ENCODE measurements around the gene RWDD4.

RWDD4 gene

DNA sequence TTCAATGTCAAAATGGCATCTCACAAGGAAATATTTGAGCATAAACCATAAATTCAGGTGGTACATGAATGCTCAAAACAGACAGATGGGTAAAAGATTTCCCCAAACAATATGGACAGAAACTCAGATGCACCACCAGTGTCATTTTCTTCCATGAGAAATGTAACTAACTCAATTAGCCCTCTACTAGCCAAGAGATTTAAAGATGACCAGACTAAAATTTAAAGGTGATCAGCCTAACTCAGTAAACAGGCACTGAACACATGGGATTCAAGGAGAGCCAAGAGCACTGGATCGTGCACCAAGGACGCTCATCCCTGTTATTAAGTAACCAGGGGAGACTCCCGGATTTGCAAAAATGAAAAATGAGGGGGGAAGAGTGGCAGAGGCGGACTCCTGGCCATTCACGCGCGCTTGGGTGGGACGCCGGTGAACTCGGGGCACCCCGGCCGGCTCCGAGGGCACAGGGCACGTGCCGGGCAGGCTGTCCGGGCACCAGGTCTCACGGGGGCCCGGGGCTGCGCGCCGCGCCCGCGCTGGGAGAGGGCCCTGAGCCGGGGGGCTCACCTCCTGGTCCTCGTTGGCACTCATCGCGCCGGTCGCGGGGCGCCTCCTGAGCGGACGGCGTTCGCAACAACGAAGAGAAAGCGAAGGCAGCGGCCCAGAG lies 490 bp downstream of the RWDD4 start:
- peak; percentile 72 for DNase-seq
- H3K27ac Mint-ChIP-seq: peak overlapping the region; percentile 95
- H3K27me3 Mint-ChIP-seq: no peaks in the 10 kb centered on the region
- peaks cover 47% of the 10 kb centered on the region for H3K36me3 Mint-ChIP-seq (ENCODE audit: low read depth)
- H3K4me3 Mint-ChIP-seq: peak overlapping the region; percentile 93
- H3K9me3 Mint-ChIP-seq: no peaks in the 10 kb centered on the region
- H3K4me1 Mint-ChIP-seq (ENCODE audit: low read depth): peaks cover 33% of the 10 kb centered on the region

DNA sequence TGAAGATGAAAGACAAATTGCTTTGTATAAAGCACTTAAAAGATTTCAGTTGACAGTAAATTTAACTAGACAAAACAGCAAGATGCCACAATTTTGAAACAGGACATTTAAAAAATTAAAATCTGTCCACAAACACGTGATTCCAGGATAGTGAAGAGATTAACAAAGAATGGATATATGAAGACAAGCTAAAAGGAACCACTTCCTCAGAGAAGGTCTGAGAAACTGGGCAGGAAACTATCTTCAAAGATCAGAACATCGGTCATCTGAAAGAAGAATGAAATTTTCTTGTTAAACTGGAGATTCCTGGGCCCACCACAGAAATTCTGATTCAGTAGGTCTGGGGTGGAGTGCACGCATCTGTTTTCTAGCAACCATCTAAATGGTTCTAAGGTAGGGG lies 1.4 kb downstream of the RWDD4 start:
- H3K4me3 Mint-ChIP-seq: peak overlapping the region; percentile 93
- peaks cover 33% of the 10 kb centered on the region for H3K4me1 Mint-ChIP-seq (ENCODE audit: low read depth)
- H3K9me3 Mint-ChIP-seq: no peaks in the 10 kb centered on the region
- DNase-seq: no peak
- H3K36me3 Mint-ChIP-seq (ENCODE audit: low read depth): peaks cover 55% of the 10 kb centered on the region
- no peaks in the 10 kb centered on the region for H3K27me3 Mint-ChIP-seq
- peak overlapping the region; percentile 7 for H3K27ac Mint-ChIP-seq

DNA sequence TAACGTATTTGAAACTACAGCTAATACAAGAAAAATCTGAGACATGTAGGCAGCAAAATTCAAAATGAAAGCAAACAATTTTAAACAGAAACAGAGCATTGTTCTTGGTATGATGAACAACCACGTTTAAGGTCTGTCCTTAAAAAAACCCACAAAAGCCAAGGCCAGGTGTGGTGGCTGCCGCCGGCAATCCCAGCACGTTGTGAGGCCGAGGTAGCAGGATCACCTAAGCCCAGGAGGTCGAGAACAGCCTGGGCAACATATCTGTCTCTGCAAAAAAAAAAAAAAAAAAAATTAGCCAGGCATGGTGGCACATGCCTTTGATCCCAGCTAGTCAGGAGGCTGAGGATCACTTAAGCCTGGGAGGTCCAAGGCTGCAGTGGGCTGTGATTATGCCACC lies 13.7 kb downstream of the RWDD4 start:
- DNase-seq: no peak
- H3K9me3 Mint-ChIP-seq: no peaks in the 10 kb centered on the region
- H3K36me3 Mint-ChIP-seq (ENCODE audit: low read depth): peaks cover 76% of the 10 kb centered on the region
- H3K4me3 Mint-ChIP-seq: no peak overlapping the region
- H3K27me3 Mint-ChIP-seq: no peaks in the 10 kb centered on the region
- no peak overlapping the region for H3K27ac Mint-ChIP-seq
- peaks cover 4% of the 10 kb centered on the region for H3K4me1 Mint-ChIP-seq (ENCODE audit: low read depth)

DNA sequence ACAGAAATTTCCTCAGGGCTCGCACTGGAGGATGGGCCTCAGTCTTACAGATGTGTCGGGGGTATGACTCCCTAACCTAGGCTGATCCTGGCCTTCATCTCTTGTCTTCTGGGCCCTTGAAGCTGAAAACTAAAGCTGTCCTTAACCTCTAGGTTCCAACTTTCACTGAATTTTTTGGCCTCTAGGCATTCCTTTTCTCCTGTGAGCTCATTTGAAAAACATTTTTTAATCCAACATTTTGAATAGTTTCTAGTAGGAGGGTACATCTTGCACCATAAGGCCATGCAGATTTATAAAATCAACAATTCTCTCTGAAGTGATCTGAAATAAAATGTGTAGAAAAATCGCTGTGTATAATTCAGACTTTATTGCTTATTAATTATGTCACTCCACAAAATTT lies 19.7 kb downstream of the RWDD4 start:
- H3K9me3 Mint-ChIP-seq: no peaks in the 10 kb centered on the region
- no peak overlapping the region for H3K4me3 Mint-ChIP-seq
- peaks cover 31% of the 10 kb centered on the region for H3K36me3 Mint-ChIP-seq (ENCODE audit: low read depth)
- no peak for DNase-seq
- H3K27me3 Mint-ChIP-seq: no peaks in the 10 kb centered on the region
- peaks cover 17% of the 10 kb centered on the region for H3K4me1 Mint-ChIP-seq (ENCODE audit: low read depth)
- no peak overlapping the region for H3K27ac Mint-ChIP-seq

DNA sequence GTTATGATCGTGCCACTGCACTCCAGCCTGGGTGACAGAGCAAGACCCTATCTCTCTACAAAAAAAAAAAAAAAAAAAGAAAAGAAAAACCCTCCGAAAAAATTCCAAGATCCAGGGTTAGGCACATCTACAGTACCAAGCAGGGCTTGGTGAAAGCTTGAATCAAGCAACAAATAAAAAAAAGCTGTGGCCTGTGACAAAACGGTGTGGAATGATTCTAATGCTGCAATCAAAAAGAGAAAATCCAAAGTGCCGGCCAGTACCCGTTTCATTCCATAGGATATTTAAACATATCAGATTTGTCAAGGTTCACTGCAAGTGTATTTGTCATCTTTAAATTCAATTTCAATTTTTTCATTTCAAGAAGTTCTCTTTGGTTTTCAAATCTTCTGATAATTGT lies 20.5 kb downstream of the RWDD4 start:
- Mint-ChIP-seq H3K36me3 (ENCODE audit: low read depth) (peaks cover 23% of the 10 kb centered on the region), H3K4me1 (ENCODE audit: low read depth) (peaks cover 17% of the 10 kb centered on the region), H3K27ac (no peak overlapping the region), H3K9me3 (no peaks in the 10 kb centered on the region), H3K4me3 (no peak overlapping the region), H3K27me3 (no peaks in the 10 kb centered on the region)
- no peak for DNase-seq

DNA sequence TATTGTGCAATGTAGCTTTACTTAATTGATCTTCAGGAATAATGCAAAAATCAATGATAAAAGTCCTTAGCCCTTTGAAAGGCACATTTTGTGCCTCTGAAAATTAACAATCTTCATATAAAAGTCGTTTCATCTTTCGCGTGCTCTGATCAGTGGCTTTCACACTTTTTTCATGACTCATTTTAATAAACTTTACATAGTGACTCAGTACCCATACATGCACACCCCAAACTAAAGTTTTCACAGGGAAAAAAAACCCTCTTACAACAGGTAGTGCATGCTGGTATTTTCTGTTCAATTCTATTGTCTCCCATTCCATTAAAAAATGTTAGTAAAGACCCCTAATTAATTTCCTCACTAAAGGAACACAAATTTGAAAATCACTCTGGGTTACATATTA lies 21.5 kb downstream of the RWDD4 start:
- H3K9me3 Mint-ChIP-seq: no peaks in the 10 kb centered on the region
- peaks cover 17% of the 10 kb centered on the region for H3K4me1 Mint-ChIP-seq (ENCODE audit: low read depth)
- DNase-seq: no peak
- peaks cover 19% of the 10 kb centered on the region for H3K36me3 Mint-ChIP-seq (ENCODE audit: low read depth)
- H3K27me3 Mint-ChIP-seq: no peaks in the 10 kb centered on the region
- no peak overlapping the region for H3K4me3 Mint-ChIP-seq
- H3K27ac Mint-ChIP-seq: no peak overlapping the region

DNA sequence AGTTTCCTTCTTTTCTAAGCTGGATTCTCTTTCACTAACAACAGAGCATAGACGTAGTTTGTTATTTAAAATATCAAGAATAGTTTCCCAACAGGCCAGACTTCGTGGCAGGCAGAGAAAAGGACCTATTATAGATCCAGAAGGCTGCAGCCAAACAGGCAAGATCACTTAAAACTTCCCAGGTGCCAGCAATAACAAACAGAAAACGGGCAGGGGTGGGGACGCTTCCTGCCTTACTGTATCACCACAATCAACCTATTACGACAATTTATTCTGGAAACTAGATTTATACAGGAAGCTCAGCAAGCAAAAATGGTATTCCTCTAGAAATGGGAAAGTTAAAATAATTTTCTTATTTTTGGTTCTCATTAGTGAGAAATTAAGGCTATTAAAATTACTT lies 22.1 kb downstream of the RWDD4 start:
- Mint-ChIP-seq H3K27me3 (no peaks in the 10 kb centered on the region), H3K4me3 (no peak overlapping the region), H3K27ac (no peak overlapping the region), H3K36me3 (ENCODE audit: low read depth) (peaks cover 16% of the 10 kb centered on the region), H3K9me3 (no peaks in the 10 kb centered on the region), H3K4me1 (ENCODE audit: low read depth) (peaks cover 17% of the 10 kb centered on the region)
- DNase-seq: no peak

DNA sequence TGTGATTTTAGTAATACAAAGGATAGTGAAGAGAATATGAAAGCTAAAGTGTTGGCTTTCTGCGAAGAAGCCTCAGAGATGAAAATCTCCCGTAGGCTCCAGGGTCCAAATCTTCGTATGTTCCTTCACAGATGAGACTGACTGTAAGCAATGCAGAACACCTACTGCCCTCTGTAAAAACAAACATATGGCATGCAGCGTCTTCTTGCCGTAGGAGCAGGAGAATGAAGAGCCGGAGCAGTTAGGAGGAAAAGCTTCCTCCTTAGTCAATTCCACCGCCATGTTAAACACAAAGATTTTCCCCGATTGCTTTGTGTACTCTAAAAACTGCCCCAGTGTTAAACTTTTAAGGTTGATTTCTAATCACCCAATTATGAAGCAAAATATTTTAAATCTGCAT lies 22.5 kb downstream of the RWDD4 start:
- Mint-ChIP-seq H3K27me3 (no peaks in the 10 kb centered on the region), H3K4me3 (no peak overlapping the region), H3K9me3 (no peaks in the 10 kb centered on the region), H3K36me3 (ENCODE audit: low read depth) (peaks cover 14% of the 10 kb centered on the region), H3K4me1 (ENCODE audit: low read depth) (peaks cover 16% of the 10 kb centered on the region), H3K27ac (no peak overlapping the region)
- no peak for DNase-seq

DNA sequence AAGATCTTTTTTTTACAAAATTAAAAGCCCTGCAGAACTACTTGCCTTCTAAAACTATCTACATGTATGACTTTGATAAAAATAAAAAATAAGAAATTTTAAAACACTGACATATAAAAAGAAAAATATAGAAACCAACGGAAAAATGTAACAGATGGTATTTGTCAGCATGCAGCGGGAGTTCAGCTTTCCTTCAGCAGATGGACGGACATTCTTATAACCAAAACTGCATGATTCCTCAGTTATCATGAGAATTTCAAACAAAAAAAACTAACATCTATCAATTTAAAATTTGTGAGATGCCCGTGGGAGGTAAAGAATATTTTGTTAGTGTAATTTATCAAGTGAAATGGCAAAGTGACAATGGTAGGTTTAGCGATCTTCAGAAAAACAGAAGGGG lies 23.2 kb downstream of the RWDD4 start:
- Mint-ChIP-seq H3K4me1 (ENCODE audit: low read depth) (peaks cover 13% of the 10 kb centered on the region), H3K27me3 (no peaks in the 10 kb centered on the region), H3K27ac (no peak overlapping the region), H3K36me3 (ENCODE audit: low read depth) (peaks cover 9% of the 10 kb centered on the region), H3K9me3 (no peaks in the 10 kb centered on the region), H3K4me3 (no peak overlapping the region)
- no peak for DNase-seq

DNA sequence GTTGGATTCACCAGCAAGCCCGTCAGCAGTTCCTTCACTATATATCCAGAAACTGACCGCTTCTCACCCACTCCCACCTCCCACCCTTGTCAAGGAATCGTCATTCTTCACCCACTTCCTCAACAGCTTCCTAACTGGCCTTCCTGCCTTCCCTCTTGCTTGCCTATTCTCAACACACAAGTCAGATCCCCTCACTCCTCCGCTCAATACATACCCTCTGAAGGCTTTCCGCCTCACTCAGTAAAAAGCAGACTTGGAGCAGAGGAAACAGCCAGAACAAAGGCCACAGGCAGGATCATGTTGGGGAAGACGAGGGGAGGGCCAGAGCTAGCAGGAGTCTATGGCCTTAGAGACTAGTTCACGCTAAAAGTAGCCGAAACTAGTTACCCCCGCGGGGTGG lies 23.7 kb downstream of the RWDD4 start:
- Mint-ChIP-seq H3K4me3 (no peak overlapping the region), H3K9me3 (no peaks in the 10 kb centered on the region), H3K36me3 (ENCODE audit: low read depth) (peaks cover 9% of the 10 kb centered on the region), H3K27me3 (no peaks in the 10 kb centered on the region), H3K27ac (no peak overlapping the region), H3K4me1 (ENCODE audit: low read depth) (peaks cover 13% of the 10 kb centered on the region)
- no peak for DNase-seq

DNA sequence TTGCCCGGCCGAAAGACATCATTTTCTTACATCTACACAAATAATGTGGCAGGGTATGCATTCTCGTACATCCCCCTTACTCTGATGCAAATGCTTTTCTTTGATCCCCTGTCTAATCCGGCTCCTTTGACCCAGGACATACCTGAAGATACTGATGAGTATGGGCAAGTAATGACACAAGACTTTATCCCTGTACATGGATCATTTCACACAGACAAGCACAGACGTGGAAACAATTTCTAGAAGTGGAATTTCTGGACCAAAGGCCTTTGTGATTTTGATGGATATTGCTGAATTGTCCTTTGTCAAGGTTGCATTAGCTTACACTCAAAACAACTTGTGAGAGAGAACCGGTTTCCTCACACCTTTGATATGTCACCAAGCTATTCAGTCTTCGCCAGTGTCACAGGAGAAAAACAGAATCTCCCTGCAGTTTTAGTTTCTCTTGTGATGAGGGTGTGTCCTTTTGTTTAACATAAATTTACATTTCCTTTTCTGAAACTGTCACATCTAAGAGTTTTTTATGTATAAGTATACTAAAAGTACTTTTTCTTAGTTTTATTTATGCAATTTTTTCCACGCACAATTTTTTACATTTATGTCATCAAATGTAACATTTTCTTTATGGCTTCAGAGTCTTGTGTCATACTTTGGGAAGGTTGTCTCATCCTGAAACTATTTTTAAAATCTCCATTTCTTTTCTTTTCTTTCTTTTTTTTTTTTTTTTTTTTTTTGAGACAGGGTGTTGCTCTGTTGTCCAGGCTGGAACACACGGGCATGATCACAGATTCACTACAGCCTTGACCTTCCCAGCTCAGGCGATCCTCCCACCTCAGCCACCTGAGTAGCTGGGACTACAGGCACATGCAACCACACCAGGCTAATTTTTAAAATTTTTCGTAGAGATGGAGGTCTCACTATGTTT lies 25.2 kb downstream of the RWDD4 start:
- H3K4me3 Mint-ChIP-seq: no peak overlapping the region
- H3K27ac Mint-ChIP-seq: no peak overlapping the region
- no peak for DNase-seq
- peaks cover 4% of the 10 kb centered on the region for H3K36me3 Mint-ChIP-seq (ENCODE audit: low read depth)
- no peaks in the 10 kb centered on the region for H3K27me3 Mint-ChIP-seq
- H3K4me1 Mint-ChIP-seq (ENCODE audit: low read depth): peaks cover 13% of the 10 kb centered on the region
- H3K9me3 Mint-ChIP-seq: no peaks in the 10 kb centered on the region

DNA sequence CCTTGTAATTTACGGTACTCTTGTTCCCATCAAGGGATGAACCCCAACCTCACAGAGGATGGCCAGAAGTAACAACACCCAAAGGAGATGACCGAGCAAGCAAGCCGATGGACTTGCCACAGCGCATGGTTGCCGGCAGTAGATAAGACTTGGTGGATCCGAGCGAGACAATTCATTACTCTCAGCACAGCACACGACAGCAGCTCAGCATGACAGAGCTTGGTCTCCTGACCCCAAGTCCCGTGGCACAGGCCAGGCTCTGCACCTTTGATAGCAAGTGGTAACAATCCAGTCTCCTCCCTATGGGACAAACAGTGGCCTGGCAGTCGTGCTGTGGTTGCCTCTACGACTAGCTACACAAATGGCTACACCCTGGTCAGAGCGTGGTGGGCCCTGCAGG lies 26.3 kb downstream of the RWDD4 start:
- no peak for DNase-seq
- Mint-ChIP-seq H3K9me3 (no peaks in the 10 kb centered on the region), H3K27ac (no peak overlapping the region), H3K36me3 (ENCODE audit: low read depth) (no peaks in the 10 kb centered on the region), H3K4me3 (no peak overlapping the region), H3K27me3 (no peaks in the 10 kb centered on the region), H3K4me1 (ENCODE audit: low read depth) (peaks cover 9% of the 10 kb centered on the region)

DNA sequence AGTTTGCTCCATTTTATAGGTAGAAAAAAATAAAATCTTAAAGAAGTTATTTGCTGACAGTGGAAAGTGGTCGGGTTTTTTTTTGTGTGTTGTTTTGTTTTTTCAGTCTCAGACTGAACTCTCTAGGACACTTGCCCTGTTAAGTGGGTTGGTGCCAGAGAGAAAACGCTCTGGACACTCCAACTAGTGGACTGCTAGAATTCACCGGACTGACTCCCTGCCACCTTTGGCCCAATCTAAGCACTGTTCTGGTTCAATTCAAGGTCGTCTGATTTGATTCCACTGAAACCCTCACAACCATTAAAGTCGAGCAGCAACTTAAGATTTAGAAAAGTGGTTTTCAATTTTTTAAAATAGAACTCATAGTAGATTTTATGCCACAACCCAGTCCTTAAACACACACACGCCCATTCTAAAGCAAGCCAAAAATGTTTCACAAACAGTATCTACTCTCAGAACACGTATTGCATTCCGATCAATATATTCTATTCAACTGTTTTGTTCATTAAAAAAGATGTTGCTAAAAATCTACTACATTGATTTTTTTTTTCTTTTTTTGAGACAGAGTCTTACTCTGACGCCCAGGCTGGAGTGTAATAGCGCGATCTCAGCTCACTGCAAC lies 27.3 kb downstream of the RWDD4 start:
- no peaks in the 10 kb centered on the region for H3K9me3 Mint-ChIP-seq
- no peaks in the 10 kb centered on the region for H3K36me3 Mint-ChIP-seq (ENCODE audit: low read depth)
- H3K4me1 Mint-ChIP-seq (ENCODE audit: low read depth): peaks cover under 1% of the 10 kb centered on the region
- no peaks in the 10 kb centered on the region for H3K27me3 Mint-ChIP-seq
- no peak for DNase-seq
- H3K27ac Mint-ChIP-seq: no peak overlapping the region
- H3K4me3 Mint-ChIP-seq: no peak overlapping the region

DNA sequence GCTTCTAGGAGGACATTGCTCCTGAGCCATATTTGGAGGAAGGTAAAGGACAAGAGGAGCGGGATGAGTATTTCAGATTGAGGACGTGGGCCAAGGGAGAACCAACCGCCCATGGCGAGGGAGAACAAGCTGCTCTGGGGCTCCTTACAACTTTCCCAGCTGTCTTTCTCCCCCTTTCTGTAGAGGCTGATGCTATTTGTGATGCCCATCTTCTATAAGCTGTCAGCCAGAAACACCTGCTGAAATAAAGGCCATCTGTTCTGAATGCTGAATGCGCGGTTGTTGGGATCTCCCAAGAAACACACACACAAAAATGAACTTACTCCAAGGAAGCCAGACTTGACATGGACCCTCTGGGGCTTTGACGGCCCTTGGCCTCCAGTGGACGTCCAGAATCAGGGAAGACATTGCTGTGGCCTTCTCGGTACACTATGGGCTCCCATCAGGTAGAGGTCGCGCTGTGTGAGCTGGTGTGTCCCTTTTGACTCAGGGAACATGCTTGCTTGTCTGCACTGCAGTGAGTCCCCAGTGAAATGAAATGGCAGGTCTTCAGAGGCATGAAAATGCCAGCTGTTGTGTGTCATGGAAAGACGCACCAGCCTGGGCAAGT lies 30.9 kb downstream of the RWDD4 start:
- no peaks in the 10 kb centered on the region for H3K36me3 Mint-ChIP-seq (ENCODE audit: low read depth)
- H3K27me3 Mint-ChIP-seq: no peaks in the 10 kb centered on the region
- H3K9me3 Mint-ChIP-seq: no peaks in the 10 kb centered on the region
- H3K4me1 Mint-ChIP-seq (ENCODE audit: low read depth): no peaks in the 10 kb centered on the region
- H3K4me3 Mint-ChIP-seq: no peak overlapping the region
- H3K27ac Mint-ChIP-seq: no peak overlapping the region
- no peak for DNase-seq
